Esophagus muscularis mucosa (tissue), 3 donors: ENCODE results near the gene FGF22.

Experiments
- CTCF ChIP-seq, 3 experiments: fragments of 200-600 bp in 2 of 3; fragments of 450-650 bp in 1 of 3; sonication (generic) in 2 of 3; IDR thresholded peaks; one replicate each; pipeline ENCODE4 v1.5.1; 2017 to 2019; ENCODE audit warnings: antibody characterized with exemption in 3 of 3, mild to moderate bottlenecking in 2 of 3, moderate library complexity in 1 of 3
- EP300 ChIP-seq: sonication (generic); formaldehyde crosslinking; IDR thresholded peaks from one replicate; pipeline ENCODE4 v1.6.1; 2017; ENCODE audit warnings: antibody characterized with exemption

- TF ChIP-seq CTCF (IDR thresholded peaks at IDR 0.05), result no peak
- TF ChIP-seq EP300, result no peak
These were observed 2.0 kb downstream of the FGF22 start for GRCh38 chr19:641702-642101.
